HG03108 (cell line): ENCODE data around the gene PNKD.

ENCODE experiments used
- ATAC-seq: cut with Tn5 transposase; IDR thresholded peaks from one replicate; pipeline ENCODE4 v1.9.1; 2021; ENCODE audit warnings: moderate library complexity; ENCODE audit not compliant: unreplicated experiment

The PNKD gene

DNA sequence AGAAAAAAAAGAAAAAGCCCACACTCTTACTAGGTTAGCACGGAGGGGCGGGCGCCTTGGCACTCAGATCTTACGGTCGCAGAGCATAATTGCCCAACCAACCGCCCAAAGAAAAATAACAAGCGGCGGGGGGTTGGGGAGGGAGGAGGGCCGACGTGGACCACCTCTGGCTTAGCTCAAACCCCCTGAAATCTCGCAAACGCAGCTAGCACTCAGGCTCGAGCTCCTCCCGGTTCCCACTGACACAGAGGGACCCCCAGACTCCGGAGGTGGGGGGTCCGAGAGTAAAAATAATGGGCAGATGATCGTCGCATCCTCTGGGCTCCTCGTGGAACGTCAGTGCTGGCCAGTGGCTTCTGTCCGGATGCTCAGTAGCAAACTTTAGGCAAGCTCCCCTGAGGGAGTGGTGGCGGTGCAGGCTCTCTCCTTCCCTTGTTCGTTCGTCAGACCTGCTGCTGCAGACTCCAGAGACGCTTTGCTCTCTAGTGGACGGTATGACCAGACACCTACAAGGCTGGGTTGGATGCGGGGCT is 98.4 kb downstream of the PNKD start:
- ATAC-seq = no peak

DNA sequence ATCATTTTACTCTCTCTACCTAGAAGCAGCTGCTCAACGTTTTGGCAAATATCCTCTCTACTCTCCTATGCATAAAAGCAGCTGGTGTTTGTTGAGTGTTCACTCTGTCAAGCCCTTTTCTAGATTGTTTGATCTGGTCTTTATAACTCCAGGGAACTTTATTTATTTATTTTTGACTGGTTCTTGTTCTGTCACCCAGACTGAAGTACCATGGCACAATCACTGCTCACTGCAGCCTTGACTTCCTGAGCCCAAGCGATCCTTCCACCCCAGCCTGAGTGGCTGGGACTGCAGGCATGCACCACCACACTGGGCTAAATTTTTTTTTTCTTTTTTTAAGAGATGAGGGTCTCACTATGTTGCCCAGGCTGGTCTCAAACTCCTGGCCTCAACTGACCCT is 99.0 kb downstream of the PNKD start:
- ATAC-seq = no peak

DNA sequence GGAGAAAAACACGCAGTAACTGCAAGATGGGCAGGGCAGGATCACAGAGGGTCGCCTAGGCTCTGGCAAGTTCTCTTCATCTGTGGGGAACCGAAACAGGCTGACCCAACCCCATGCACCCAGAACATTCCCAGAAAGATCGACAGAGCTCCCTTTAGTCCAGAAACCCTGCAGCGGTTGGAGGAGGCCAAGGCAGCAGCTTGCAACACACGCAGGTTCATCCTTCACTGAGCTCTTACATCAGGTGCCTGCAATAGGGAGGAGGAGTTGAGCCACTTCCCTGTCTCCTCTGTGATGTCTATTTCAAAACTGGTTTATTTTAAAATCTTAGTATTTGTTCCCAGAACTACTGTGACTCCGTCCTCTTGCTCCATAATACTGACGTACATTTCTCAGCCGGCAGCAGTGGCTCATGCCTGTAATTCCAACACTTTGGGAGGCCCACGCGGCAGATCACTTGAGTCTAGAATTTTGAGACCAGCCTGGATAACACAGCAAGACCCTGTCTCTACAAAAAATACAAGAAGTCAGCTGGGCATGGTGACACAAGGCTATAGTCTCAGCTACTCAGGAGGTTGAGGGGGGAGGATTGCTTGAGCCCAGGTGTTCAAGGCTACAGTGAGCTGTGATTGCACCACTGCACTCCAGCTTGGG is 100.2 kb downstream of the PNKD start:
- ATAC-seq = no peak

DNA sequence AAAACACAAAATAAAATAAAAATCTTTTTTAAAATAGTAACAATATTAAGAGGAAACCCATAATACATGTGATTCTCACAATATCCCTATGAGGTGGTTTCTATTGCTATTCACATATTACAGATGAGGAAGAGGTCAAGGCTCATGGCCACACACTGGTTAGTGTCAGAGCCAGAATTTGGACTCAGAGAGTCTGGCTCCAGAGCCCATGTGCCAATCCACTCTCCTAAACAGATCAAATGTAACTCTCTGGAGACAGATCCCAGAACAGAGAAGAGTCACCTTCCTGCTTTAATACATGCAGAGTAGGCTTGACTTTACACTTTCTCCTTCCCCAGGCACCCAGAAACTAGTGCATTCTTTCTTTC is 101.6 kb downstream of the PNKD start:
- no peak for ATAC-seq

DNA sequence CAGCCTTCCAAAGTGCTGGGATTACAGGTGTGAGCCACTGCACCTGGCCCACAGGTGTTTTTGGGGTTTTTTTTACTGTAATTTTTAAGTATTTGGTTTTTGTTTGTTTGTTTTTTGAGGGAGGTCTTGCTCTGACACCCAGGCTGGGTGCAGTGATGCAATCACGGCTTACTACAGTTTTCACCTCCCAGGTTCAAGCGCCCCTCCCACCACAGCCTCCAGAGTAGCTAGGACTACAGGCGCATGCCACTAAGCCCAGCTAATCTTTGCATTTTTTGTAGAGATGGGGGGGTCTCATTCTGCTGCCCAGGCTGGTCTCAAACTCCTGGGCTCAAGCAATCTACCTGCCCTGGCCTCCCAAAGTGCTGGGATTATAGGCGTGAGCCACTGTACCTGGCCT is 104.5 kb downstream of the PNKD start:
- ATAC-seq = no peak

DNA sequence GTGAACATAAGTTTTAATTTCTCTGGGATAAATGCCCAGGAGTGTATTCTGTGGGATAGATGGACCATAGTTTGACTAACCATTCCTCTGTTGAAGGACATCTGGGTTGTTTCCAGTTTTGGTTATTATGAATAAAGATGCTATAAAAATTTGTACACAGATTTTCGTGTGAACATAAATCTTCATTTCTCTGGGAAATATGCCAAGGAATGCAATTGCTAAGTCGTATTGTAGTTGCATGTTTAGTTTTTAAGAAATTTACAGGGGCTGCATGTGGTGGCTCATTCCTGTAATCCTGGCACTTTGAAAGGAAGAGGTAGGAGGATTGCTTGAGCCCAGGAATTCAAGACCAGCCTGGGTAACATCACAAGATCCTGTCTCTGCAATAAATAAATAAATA is 104.9 kb downstream of the PNKD start:
- no peak for ATAC-seq

DNA sequence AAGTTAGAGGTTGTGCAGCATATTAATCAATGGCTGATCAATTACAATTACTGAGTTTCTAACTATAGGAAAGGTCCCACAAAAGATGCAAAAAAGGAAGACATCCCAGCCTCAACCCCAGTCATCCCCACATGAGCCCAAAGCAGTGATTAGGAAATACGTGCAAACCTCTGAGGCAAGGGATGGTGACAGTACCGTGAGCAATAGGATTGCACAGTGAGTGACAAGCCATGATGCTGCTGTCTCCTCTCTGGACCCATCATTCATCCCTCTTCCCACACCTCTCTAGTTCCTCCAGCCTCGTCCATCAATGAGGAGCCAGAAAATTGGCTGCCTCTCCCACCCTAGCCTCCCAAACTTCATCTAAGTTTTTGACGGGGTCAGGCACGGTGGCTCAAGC is 107.7 kb downstream of the PNKD start:
- ATAC-seq = no peak

DNA sequence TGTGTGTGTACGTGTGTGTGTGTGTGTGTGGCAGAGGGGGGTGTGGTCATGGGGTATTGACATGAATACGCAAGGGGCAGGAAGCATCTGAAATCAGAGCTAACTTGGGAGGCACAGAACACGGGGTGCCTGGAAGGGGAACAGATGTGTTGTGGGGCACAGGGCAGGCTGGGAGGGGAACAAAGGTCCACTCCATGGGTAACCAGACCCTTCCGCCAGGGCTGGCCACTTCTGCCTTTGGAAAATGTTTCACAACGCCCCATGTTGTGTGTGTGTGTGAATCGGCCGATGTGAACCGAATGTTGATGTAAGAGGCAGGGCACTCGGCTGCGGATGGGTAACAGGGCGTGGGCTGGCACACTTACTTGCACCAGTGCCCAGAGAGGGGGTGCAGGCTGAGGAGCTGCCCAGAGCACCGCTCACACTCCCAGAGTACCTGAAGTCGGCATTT is 111.6 kb downstream of the PNKD start, which contains the start of gene SLC11A1:
TSS of gene SLC11A1 (plus strand) at position 358 of the 451 bp plus-strand sequence. CDS start 96 bp downstream, outside the sequence.
- no peak for ATAC-seq

DNA sequence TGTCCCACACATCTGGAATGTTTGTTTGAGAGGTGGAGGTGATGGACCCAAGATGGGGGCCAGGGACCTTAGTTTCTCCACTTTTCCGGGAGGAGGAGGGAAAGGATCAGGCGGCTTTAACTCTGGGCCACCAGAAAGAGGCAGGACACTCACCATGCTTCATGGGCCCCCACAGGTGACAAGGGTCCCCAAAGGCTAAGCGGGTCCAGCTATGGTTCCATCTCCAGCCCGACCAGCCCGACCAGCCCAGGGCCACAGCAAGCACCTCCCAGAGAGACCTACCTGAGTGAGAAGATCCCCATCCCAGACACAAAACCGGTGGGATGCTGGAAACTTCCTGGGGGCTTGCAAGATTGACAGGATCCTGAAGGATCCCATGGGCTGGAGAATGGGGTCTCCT is 112.5 kb downstream of the PNKD start:
- no peak for ATAC-seq

DNA sequence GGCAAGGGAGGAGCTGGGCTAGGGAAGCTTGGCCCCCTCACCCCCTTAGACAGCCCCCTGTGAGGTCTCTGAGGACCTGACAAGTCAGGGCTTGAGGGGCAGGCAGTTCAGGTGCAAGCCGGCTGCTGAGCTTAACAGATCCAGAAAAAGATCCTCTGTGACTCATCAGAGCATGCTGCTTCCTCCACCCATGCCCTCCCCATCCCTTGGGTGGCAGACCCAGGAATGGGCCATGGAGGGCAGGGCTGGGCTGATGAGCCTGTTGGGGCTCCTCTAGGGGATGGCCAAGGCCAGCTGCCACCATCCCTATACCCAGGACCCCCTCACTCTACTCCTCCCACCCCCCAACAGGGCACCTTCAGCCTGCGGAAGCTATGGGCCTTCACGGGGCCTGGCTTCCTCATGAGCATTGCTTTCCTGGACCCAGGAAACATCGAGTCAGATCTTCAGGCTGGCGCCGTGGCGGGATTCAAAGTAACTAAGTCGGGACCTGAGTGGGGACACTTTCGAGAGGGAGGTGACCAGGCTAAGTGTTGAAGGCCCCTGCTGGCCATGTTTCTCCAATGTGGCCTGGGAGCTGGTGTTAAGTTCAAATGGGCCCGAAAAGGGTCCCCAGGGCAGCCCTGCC is 113.7 kb downstream of the PNKD start:
- ATAC-seq = no peak

DNA sequence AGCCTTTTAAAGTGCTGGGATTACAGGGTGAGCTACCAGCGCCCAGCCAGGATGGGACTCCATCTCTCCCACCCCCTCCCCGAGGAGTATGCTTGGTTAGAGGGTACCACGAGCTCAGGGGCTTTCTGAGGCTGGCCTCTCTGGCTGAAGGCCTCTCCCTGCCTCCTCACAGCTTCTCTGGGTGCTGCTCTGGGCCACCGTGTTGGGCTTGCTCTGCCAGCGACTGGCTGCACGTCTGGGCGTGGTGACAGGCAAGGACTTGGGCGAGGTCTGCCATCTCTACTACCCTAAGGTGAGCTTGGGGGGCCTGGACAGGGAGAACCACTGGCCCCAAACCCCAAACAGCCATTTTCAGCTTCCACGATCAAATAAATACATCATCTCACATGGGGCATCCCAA is 114.7 kb downstream of the PNKD start:
- no peak for ATAC-seq

DNA sequence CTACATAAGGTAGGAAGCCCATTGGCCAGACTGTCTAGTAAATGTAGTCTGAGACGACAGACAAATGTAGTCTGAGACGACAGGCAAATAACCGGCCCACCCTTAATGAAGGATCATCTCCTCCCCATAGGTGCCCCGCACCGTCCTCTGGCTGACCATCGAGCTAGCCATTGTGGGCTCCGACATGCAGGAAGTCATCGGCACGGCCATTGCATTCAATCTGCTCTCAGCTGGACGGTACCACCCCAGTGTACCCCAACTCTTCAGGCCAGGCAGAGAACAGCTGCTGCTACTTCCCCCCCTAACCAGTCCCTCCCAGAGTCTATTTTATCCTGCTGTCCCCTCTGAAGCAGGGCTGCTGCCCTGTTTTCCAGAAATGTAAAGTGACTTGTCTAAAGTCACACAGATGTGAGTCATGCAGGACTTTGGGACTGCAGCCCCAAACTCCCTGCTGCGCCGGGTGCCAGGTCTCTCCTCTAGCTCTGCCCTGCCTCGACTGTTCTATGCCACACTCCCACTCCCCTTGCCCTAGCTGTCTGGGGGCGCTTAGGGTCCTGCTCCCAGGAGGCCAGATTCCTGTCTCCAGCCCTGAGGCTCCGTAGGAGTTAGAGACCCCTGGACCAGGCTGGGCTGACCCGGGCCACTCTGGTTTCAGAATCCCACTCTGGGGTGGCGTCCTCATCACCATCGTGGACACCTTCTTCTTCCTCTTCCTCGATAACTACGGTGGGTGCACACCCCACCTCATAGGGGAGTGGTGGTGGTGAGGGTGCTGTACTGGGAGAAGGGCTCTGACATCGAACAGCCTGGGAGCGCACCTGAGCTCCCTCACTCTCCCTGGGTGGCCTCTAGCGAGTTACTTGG is 116.4 kb downstream of the PNKD start:
- no peak for ATAC-seq

DNA sequence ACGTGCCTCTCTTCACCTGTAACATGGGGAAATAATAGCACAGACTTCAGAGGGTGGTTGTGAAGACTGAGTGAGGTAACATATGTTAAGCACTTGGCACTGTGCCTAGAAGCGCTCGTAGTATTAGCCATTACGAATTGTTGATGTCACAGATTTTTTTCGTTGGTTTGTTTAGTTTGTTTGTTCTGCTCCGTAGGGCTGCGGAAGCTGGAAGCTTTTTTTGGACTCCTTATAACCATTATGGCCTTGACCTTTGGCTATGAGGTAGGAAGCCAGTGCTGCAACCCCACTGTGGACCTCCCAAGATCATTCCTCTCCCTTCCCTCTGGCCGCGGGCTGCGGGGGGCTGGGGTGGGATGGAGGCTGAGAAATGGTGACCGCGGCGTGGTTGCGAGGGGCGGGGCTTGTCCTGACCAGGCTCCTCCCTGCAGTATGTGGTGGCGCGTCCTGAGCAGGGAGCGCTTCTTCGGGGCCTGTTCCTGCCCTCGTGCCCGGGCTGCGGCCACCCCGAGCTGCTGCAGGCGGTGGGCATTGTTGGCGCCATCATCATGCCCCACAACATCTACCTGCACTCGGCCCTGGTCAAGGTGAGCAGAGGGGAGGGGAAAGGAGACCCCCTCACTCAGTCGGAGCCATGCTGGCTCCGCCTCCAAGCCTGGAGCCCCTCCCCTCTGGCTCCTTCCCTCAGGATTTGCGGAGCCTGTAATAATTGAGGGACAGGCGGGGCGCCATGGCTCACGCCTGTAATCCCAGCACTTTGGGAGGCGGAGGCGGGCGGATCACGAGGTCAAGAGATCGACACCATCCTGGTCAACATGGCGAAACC is 117.3 kb downstream of the PNKD start:
- ATAC-seq = no peak

DNA sequence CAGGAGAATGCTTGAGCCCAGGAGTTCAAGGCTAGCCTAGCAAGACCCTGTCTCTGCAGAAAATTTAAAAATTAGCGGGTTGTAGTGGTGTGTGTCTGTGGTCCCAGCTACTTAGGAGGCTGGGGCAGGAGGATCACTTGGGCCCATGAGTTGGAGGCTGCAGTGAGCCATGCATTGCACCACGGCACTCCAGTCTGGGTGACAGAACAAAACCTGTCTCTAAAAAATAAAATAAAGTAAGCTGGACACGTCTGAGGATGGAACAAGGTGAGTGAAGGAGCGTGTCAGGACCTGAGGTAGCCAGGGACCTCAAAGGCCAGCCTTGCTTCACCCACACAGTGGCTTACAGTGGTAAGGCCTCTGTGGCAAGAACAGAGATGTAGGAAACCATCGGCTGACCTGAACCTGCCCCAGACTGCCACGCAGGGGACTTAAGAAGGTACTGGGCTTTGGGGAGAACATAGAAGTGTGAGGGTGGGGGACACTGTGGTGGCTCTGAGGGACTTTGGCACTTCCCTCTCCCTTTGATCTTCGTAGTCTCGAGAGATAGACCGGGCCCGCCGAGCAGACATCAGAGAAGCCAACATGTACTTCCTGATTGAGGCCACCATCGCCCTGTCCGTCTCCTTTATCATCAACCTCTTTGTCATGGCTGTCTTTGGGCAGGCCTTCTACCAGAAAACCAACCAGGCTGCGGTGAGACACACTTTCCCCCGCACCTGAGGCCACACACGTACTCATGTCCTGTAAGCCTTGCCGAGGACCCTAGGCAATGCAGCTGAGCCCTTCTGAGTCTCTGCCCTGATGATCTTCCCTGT is 119.2 kb downstream of the PNKD start:
- ATAC-seq = no peak

DNA sequence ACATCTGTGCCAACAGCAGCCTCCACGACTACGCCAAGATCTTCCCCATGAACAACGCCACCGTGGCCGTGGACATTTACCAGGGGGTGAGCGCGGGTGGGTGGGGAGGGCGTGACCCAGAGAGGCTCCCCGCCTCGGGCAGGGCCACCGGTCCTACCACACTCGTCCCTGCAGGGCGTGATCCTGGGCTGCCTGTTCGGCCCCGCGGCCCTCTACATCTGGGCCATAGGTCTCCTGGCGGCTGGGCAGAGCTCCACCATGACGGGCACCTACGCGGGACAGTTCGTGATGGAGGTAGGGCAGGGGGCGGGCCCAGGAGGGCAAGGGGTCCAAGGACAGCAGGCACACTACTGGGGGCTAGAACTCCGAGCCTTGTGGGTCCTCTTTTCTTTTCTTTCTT is 120.9 kb downstream of the PNKD start:
- no peak for ATAC-seq

DNA sequence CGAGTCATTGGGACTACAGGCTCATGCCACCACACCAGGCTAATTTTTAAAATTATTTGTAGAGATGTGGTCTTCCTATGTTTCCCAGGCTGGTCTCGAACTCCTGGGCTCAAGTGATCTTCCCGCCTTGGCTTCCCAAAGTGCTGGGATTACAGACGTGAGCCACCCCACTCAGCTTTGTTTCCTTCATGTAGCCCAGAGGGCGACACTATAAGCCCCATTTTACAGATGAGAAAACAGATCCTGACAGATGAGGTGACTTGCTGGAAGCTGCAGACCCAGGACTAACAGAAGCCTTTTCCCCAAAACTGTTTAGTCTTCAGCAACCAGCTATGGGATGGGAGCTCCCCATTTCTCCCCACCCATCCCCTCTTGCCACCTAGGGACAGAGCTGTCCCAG is 122.1 kb downstream of the PNKD start:
- no peak for ATAC-seq

DNA sequence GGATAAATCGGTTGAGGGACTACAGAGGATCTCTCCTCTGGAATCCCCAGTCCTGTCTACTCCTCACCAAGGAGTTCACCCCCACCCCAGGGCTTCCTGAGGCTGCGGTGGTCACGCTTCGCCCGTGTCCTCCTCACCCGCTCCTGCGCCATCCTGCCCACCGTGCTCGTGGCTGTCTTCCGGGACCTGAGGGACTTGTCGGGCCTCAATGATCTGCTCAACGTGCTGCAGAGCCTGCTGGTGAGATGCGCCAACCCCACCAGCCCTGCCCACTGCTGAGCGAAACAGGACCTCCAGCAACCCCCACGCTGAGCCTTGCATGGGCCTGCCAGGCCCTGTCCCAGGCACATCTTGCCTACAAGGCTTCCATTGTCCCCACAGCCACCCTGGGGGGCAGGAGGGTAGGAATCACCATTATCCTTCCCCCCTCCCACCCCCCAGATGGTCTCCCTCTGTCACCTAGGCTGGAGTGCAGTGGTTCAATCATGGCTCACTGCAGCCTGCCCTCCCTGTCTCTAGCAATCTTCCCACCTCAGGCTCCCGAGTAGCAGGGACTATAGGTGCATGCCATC is 122.7 kb downstream of the PNKD start:
- no peak for ATAC-seq

DNA sequence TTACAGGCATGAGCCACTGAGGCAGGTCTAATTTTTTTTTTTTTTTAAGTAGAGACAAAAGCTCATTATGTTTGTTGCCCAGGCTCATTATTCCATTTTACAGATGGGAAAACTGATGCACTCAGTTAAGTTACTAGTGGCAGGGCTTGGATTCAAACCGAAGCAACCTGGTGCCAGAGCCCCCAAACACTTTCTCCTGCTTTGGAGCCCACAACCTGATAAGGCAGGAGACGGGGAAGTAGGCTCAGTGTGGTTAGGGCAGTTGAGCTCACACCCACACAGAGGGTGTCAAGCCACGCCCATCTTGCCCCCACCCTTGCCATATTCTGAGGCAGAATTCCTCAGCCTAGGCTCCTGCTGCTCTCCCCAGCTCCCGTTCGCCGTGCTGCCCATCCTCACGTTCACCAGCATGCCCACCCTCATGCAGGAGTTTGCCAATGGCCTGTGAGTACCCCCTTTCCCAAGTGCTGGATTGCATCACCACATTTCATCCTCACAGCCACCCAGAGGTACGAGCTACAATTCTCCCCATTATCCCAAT is 123.5 kb downstream of the PNKD start:
- no peak for ATAC-seq

DNA sequence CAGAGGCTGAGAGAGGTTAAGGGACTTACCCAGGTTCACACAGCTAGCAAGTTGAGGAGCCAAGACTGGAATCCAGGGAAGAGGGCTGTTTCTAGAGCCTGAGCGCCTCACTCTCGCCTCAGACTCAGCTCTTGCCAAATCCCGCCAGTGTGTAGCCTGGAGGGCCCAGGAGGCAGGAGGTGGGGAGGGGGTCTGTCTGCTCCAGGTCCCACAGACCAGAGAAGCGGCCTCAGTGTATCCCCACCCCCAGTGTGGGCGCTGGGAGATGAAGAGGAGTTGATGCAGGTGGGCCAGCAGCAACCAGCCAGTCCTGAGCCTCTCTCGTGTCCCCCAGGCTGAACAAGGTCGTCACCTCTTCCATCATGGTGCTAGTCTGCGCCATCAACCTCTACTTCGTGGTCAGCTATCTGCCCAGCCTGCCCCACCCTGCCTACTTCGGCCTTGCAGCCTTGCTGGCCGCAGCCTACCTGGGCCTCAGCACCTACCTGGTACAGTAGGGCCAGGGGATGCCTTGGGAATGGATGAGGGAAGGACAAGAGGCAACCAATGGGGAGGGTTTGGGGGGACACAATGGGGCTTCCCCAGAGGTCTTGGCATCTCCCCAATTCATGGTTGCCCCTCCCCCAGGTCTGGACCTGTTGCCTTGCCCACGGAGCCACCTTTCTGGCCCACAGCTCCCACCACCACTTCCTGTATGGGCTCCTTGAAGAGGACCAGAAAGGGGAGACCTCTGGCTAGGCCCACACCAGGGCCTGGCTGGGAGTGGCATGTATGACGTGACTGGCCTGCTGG is 124.2 kb downstream of the PNKD start:
- no peak for ATAC-seq
